ENCODE data around the gene ZNF616. TPM values are rescaled to one million over a fixed set of nuclear protein-coding genes. Genes with fewer than 3 reads are reported as not detected.

The ZNF616 gene
- total RNA-seq, 1 experiment from 2014 or later, result 9.5 TPM

DNA sequence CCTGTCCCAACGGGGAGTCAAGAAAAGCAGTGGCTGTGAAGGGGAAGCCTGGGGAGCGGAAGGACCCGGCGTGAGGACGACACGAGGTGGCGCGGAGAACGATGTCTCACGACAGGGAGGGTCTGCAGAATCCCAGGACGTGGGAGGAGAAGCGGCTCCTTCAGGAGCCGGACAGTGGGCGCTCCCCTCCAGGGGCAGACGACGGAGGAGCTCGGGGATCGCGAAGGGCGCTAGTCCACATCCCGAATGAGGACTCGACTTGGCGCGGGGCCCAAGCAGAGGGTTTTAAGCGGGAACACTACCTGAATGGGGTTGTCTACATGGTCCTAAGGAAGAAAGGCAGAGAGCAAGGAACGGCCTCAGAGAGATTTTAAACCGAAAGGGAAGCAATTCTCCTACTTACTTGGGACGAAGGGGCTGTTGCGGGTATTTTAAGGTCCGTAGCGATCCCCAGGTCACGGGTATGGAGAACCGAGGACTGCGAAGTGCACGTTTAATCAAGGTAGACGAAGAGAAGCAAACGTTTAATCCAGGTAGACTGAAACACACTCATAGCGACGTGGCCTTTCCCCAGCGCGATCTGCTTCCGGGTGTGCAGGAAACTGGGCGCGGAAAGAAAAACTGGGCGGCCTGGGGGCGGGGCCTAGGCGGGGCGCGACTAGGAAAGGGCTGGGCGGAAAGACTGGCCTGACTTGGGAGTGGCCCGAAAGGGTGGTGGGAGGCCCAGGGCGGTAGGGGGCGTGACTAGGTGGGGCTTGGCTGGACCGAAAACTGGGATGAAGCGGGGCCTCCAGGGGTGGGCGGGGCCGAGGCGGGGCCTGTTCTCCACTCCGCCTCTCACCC is 44.3 kb downstream of the ZNF616 start, which contains the start of gene ZNF841:
Gene ZNF841, minus strand, starts transcription at position 594 of the 843 bp plus-strand sequence. CDS start 10,964 bp downstream, outside the sequence.
- H3K4me3 Mint-ChIP-seq (ENCODE audit: unreplicated experiment), result peak within 1 kb of the TSS; percentile 92
- H3K9me3 Mint-ChIP-seq (ENCODE audit: unreplicated experiment), result peaks cover 19% of the 10 kb centered on the region
- POLR2A ChIA-PET, result interaction anchor here (1.0 to 4.3 kb wide), 10 partner anchors 9 to 94 kb away, joined by 3 to 26 read pairs (median 6); partner anchors contain the start of genes PPP2R1A, ZNF432, ZNF614 and ZNF616
- peaks cover 25% of the 10 kb centered on the region for H3K4me1 Mint-ChIP-seq (ENCODE audit: insufficient read depth, unreplicated experiment)
- CTCF ChIA-PET, result interaction anchor here (0.6 kb wide), 1 partner anchor 1299 kb away, joined by 4 read pairs; no protein-coding TSS in a partner anchor
- intact Hi-C loops (cut with micrococcal nuclease), result loop anchor here (2.0 kb wide), 1 partner anchor 47 kb away; the partner anchor contains the start of gene ZNF432
- TSS peak; percentile 85 for BruUV-seq (replicated peaks)
- peak within 1 kb of the TSS; percentile 93 for H3K27ac Mint-ChIP-seq (ENCODE audit: low read depth, unreplicated experiment)
- H3K27me3 Mint-ChIP-seq (ENCODE audit: insufficient read depth, unreplicated experiment), result no peaks in the 10 kb centered on the region
- TF ChIP-seq, protein P1, sequence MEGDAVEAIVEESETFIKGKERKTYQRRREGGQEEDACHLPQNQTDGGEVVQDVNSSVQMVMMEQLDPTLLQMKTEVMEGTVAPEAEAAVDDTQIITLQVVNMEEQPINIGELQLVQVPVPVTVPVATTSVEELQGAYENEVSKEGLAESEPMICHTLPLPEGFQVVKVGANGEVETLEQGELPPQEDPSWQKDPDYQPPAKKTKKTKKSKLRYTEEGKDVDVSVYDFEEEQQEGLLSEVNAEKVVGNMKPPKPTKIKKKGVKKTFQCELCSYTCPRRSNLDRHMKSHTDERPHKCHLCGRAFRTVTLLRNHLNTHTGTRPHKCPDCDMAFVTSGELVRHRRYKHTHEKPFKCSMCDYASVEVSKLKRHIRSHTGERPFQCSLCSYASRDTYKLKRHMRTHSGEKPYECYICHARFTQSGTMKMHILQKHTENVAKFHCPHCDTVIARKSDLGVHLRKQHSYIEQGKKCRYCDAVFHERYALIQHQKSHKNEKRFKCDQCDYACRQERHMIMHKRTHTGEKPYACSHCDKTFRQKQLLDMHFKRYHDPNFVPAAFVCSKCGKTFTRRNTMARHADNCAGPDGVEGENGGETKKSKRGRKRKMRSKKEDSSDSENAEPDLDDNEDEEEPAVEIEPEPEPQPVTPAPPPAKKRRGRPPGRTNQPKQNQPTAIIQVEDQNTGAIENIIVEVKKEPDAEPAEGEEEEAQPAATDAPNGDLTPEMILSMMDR (IDR thresholded peaks at IDR 0.05; ENCODE audit: unreplicated experiment), result no peak
- DNase-seq (ENCODE audit: unreplicated experiment), result peak; percentile 96
- H3K36me3 Mint-ChIP-seq (ENCODE audit: insufficient read depth, unreplicated experiment), result peaks cover 30% of the 10 kb centered on the region

DNA sequence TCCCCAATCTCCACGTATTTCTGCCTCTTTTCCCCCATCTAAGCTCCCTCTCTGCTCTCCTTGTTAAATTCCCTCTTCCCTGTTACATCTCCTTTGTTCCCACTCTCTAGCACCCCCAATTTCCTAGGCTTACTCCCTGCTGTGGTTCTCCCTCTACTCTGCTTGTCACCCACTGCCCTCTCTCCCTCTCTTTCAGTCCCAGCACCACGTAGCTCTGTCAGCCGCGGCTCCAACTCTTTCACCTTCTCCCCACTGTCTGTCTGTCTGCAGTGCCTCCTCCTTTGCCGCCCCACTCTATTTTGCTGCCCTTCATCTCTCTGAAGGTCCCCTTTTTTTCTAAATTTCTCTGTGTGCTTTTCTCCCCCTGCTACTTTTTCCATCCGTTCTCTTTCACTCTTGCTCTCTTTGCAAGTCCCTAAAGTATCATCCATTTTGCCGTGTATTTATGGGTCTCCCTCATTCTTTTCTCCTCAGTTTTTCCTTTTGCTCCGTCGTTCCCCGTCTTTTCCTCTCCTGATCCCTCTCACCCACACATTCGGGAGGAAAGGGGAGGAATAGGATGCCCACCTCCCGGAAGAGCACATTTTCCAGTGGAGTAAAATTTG is 45.1 kb downstream of the ZNF616 start:
- BruUV-seq (replicated peaks), result no TSS peak
- TF ChIP-seq, protein P1 (IDR thresholded peaks at IDR 0.05; ENCODE audit: unreplicated experiment), result no peak
- intact Hi-C loops (cut with micrococcal nuclease), result loop anchor here (2.0 kb wide), 1 partner anchor 46 kb away; the partner anchor contains the start of gene ZNF432
- DNase-seq (ENCODE audit: unreplicated experiment), result peak; percentile 8
- Mint-ChIP-seq H3K27ac (ENCODE audit: low read depth, unreplicated experiment) (peak overlapping the region; percentile 93), H3K9me3 (ENCODE audit: unreplicated experiment) (peaks cover 22% of the 10 kb centered on the region), H3K4me1 (ENCODE audit: insufficient read depth, unreplicated experiment) (peaks cover 25% of the 10 kb centered on the region), H3K36me3 (ENCODE audit: insufficient read depth, unreplicated experiment) (peaks cover 37% of the 10 kb centered on the region), H3K4me3 (ENCODE audit: unreplicated experiment) (peak overlapping the region; percentile 92), H3K27me3 (ENCODE audit: insufficient read depth, unreplicated experiment) (no peaks in the 10 kb centered on the region)
- POLR2A ChIA-PET, result interaction anchor here (0.8 to 4.3 kb wide), 11 partner anchors 9 to 171 kb away, joined by 3 to 26 read pairs (median 5); partner anchors contain the start of genes PPP2R1A, ZNF432, ZNF614 and ZNF616
- CTCF ChIA-PET, result no interaction called here

DNA sequence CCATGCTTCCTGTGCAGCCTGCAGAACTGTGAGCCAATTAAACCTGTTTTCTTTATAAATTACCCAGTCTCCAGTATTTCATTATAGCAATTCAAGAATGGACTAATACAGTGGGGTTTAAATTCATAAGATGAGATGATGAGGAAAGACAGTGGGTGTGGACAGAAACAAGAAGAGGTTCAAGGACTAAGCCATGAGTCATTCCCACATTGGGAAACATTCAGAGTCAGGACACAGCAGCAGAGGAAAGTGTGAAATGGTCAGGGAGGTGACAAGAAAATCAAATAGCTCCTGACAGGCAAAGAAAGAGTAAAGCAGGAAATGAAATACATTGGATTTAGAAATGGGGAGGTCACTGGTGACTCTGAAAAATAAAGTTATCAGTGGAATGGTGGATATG is 53.3 kb downstream of the ZNF616 start:
- intact Hi-C loops (cut with micrococcal nuclease), result no loop called here
- Mint-ChIP-seq H3K4me1 (ENCODE audit: insufficient read depth, unreplicated experiment) (peaks cover 8% of the 10 kb centered on the region), H3K9me3 (ENCODE audit: unreplicated experiment) (peaks cover 43% of the 10 kb centered on the region), H3K4me3 (ENCODE audit: unreplicated experiment) (no peak overlapping the region), H3K27me3 (ENCODE audit: insufficient read depth, unreplicated experiment) (no peaks in the 10 kb centered on the region), H3K27ac (ENCODE audit: low read depth, unreplicated experiment) (peak overlapping the region; percentile 3), H3K36me3 (ENCODE audit: insufficient read depth, unreplicated experiment) (peaks cover 100% of the 10 kb centered on the region)
- TF ChIP-seq, protein P1 (IDR thresholded peaks at IDR 0.05; ENCODE audit: unreplicated experiment), result no peak
- ChIA-PET CTCF (interaction anchor here (0.6 kb wide), 1 partner anchor 665 kb away, joined by 6 read pairs; no protein-coding TSS in a partner anchor), POLR2A (interaction anchor here (0.7 to 2.1 kb wide), 3 partner anchors 8 to 103 kb away, joined by 3 to 10 read pairs (median 3); partner anchors contain the start of genes PPP2R1A and ZNF841)
- peak; percentile 47 for DNase-seq (ENCODE audit: unreplicated experiment)
- no TSS peak for BruUV-seq (replicated peaks)

DNA sequence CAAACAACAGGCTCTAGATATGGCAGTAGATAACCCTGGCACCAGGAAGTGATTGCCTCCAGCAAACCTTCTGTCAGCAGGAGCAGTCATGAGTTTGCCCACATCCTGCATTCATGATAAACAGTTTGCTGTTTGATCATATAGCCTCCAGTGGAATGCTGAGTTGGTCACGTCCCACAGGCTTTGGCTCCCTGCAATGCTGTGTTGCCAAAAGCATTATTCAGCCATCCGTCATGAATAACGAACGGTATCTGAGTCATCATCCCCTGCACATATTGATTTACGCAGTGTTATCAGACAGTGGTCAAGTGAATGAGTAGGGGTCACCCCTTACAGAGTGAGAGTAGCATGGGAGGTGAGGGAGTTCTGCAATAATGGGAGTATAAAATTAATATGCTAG is 69.2 kb downstream of the ZNF616 start:
- H3K4me1 Mint-ChIP-seq (ENCODE audit: insufficient read depth, unreplicated experiment), result no peaks in the 10 kb centered on the region
- no peak for DNase-seq (ENCODE audit: unreplicated experiment)
- H3K36me3 Mint-ChIP-seq (ENCODE audit: insufficient read depth, unreplicated experiment), result peaks cover 90% of the 10 kb centered on the region
- CTCF ChIA-PET, result no interaction called here
- H3K27me3 Mint-ChIP-seq (ENCODE audit: insufficient read depth, unreplicated experiment), result no peaks in the 10 kb centered on the region
- intact Hi-C loops (cut with micrococcal nuclease), result no loop called here
- H3K27ac Mint-ChIP-seq (ENCODE audit: low read depth, unreplicated experiment), result no peak overlapping the region
- no TSS peak for BruUV-seq (replicated peaks)
- POLR2A ChIA-PET, result no interaction called here
- TF ChIP-seq, protein P1 (IDR thresholded peaks at IDR 0.05; ENCODE audit: unreplicated experiment), result no peak
- H3K4me3 Mint-ChIP-seq (ENCODE audit: unreplicated experiment), result no peak overlapping the region
- H3K9me3 Mint-ChIP-seq (ENCODE audit: unreplicated experiment), result peaks cover 51% of the 10 kb centered on the region
